Breast epithelium (tissue), 4 donors: Measurements from ENCODE around the gene CLEC4A. TPM values are rescaled to one million over a fixed set of nuclear protein-coding genes. Genes with fewer than 3 reads are reported as not detected.
"Not testable (repeated sequence)": the region's sequence is repeated elsewhere in the genome, so short reads cannot be mapped to it uniquely, and the experiment has no call there.

Experiments used
- DNase-seq, 2 donors: peaks; one replicate each; pipeline ENCODE4 v3.0.0-alpha.2; 2019; ENCODE audit warnings: low spot score in 2 of 2
- H3K27ac ChIP-seq, 2 donors: fragments of 200-600 bp; sonication (generic) in 1 of 2; one replicate each; pipeline ENCODE4 v1.5.1; 2016 to 2019; ENCODE audit warnings: mild to moderate bottlenecking in 1 of 2
- H3K27me3 ChIP-seq, 2 donors: fragments of 200-600 bp; sonication (generic) in 1 of 2; one replicate each; pipeline versions ENCODE4 v1.5.1 to v1.6.0; 2017 to 2019; ENCODE audit warnings: control low read depth in 1 of 2, mild to moderate bottlenecking in 1 of 2
- H3K36me3 ChIP-seq: fragments of 200-600 bp; one replicate; pipeline ENCODE4 v1.5.1; 2019
- H3K4me1 ChIP-seq, 2 donors: fragments of 200-600 bp; sonication (generic); one replicate each; pipeline ENCODE4 v1.5.1; 2016 to 2019; ENCODE audit warnings: control low read depth in 1 of 2
- H3K4me3 ChIP-seq, 3 donors: fragments of 200-600 bp; sonication (generic); 1 replicate in 2 of 3; 2 replicates in 1 of 3; pipeline ENCODE4 v1.5.1; 2016 to 2019; ENCODE audit warnings: mild to moderate bottlenecking in 3 of 3, moderate library complexity in 2 of 3
- H3K9me3 ChIP-seq, 2 donors: fragments of 200-600 bp; sonication (generic) in 1 of 2; one replicate each; pipeline ENCODE4 v1.5.1; 2016 to 2019; ENCODE audit warnings: control low read depth in 1 of 2
- CTCF ChIP-seq, 3 donors: fragments of 450-650 bp; IDR thresholded peaks; one replicate each; pipeline ENCODE4 v1.5.1; 2016 to 2017; ENCODE audit warnings: antibody characterized with exemption in 3 of 3, mild to moderate bottlenecking in 3 of 3, moderate library complexity in 3 of 3
- POLR2A ChIP-seq: fragments of 450-650 bp; IDR thresholded peaks from one replicate; pipeline ENCODE4 v1.6.1; 2016; ENCODE audit warnings: antibody characterized with exemption, mild to moderate bottlenecking, moderate library complexity
- POLR2AphosphoS5 ChIP-seq, 3 donors: sonication (generic); formaldehyde crosslinking; IDR thresholded peaks; one replicate each; pipeline ENCODE4 v1.6.1; 2017; ENCODE audit warnings: antibody characterized with exemption in 3 of 3
- intact Hi-C: fragments of 100-400 bp; cut with DNase I; formaldehyde crosslinking; loops from one replicate; pipeline ENCODE4 v1.15.1; 2023; ENCODE audit warnings: low total_unique reads
- total RNA-seq, 3 donors: library from RNA; depleted of rRNA; stranded (reverse); fragments of >200 nt; gene quantifications; one replicate each; pipeline ENCODE4 v1.1.0, GENCODE V29; 2016

CLEC4A gene
- total RNA-seq, 3 donors from 2014 or later: 2.5 to 3.9 (median 3.4) TPM

GRCh38 chr12:8087666-8088065 is 35.8 kb upstream of the CLEC4A start:
- H3K4me3 ChIP-seq: no peak overlapping the region
- peaks cover 2 to 4% of the 10 kb centered on the region in 2 donors for H3K4me1 ChIP-seq
- no peaks in the 10 kb centered on the region for H3K36me3 ChIP-seq
- H3K9me3 ChIP-seq: no peaks in the 10 kb centered on the region
- no peaks in the 10 kb centered on the region for H3K27me3 ChIP-seq
- H3K27ac ChIP-seq: no peak overlapping the region
- no peak for DNase-seq
- intact Hi-C loops: no loop called here
- TF ChIP-seq POLR2AphosphoS5 (IDR thresholded peaks at IDR 0.05): no peak
- no peak for TF ChIP-seq CTCF (IDR thresholded peaks at IDR 0.05)
- TF ChIP-seq POLR2A: no peak

GRCh38 chr12:8088574-8088973 is 34.8 kb upstream of the CLEC4A start:
- Histone ChIP-seq H3K9me3 (no peaks in the 10 kb centered on the region), H3K4me1 (peaks cover 0 to 4% of the 10 kb centered on the region in 2 donors), H3K36me3 (no peaks in the 10 kb centered on the region), H3K27me3 (no peaks in the 10 kb centered on the region), H3K27ac (peak overlapping the region in 1 of 2 donors; percentile 2), H3K4me3 (no peak overlapping the region)
- no peak for DNase-seq
- TF ChIP-seq POLR2AphosphoS5 (IDR thresholded peaks at IDR 0.05) (no peak), CTCF (IDR thresholded peaks at IDR 0.05) (no peak), POLR2A (no peak)
- intact Hi-C loops: no loop called here

GRCh38 chr12:8089277-8089676 is 34.1 kb upstream of the CLEC4A start:
- H3K36me3 ChIP-seq, H3K4me3 ChIP-seq, H3K27me3 ChIP-seq, H3K9me3 ChIP-seq, DNase-seq, H3K4me1 ChIP-seq, intact Hi-C loops, H3K27ac ChIP-seq: not testable (repeated sequence)

GRCh38 chr12:8089716-8090115 is 33.7 kb upstream of the CLEC4A start:
- H3K9me3 ChIP-seq: no peaks in the 10 kb centered on the region
- no peak for DNase-seq
- no peaks in the 10 kb centered on the region for H3K4me1 ChIP-seq
- no peak for TF ChIP-seq CTCF (IDR thresholded peaks at IDR 0.05)
- no peak for TF ChIP-seq POLR2AphosphoS5 (IDR thresholded peaks at IDR 0.05)
- no peak for TF ChIP-seq POLR2A
- no peaks in the 10 kb centered on the region for H3K27me3 ChIP-seq
- intact Hi-C loops: no loop called here
- no peak overlapping the region for H3K27ac ChIP-seq
- H3K36me3 ChIP-seq: no peaks in the 10 kb centered on the region
- no peak overlapping the region for H3K4me3 ChIP-seq

- H3K9me3 ChIP-seq: no peaks in the 10 kb centered on the region
- DNase-seq: no peak
- H3K36me3 ChIP-seq: no peaks in the 10 kb centered on the region
- no peaks in the 10 kb centered on the region for H3K27me3 ChIP-seq
- H3K27ac ChIP-seq: no peak overlapping the region
- TF ChIP-seq POLR2A (no peak), POLR2AphosphoS5 (IDR thresholded peaks at IDR 0.05) (no peak), CTCF (IDR thresholded peaks at IDR 0.05) (no peak)
- no peak overlapping the region for H3K4me3 ChIP-seq
- H3K4me1 ChIP-seq: no peaks in the 10 kb centered on the region
- intact Hi-C loops: no loop called here
Measured at GRCh38 chr12:8093291-8093690, 30.1 kb upstream of the CLEC4A start.

GRCh38 chr12:8096281-8096915 is 27.0 kb upstream of the CLEC4A start:
- no peaks in the 10 kb centered on the region for H3K36me3 ChIP-seq
- no peaks in the 10 kb centered on the region for H3K9me3 ChIP-seq
- no peak overlapping the region for H3K27ac ChIP-seq
- no peak overlapping the region for H3K4me3 ChIP-seq
- no peaks in the 10 kb centered on the region for H3K4me1 ChIP-seq
- intact Hi-C loops: no loop called here
- no peak for DNase-seq
- TF ChIP-seq CTCF (IDR thresholded peaks at IDR 0.05) (no peak), POLR2AphosphoS5 (IDR thresholded peaks at IDR 0.05) (no peak), POLR2A (no peak)
- no peaks in the 10 kb centered on the region for H3K27me3 ChIP-seq
